Measurements from ENCODE around the gene PMEL.

DNA sequence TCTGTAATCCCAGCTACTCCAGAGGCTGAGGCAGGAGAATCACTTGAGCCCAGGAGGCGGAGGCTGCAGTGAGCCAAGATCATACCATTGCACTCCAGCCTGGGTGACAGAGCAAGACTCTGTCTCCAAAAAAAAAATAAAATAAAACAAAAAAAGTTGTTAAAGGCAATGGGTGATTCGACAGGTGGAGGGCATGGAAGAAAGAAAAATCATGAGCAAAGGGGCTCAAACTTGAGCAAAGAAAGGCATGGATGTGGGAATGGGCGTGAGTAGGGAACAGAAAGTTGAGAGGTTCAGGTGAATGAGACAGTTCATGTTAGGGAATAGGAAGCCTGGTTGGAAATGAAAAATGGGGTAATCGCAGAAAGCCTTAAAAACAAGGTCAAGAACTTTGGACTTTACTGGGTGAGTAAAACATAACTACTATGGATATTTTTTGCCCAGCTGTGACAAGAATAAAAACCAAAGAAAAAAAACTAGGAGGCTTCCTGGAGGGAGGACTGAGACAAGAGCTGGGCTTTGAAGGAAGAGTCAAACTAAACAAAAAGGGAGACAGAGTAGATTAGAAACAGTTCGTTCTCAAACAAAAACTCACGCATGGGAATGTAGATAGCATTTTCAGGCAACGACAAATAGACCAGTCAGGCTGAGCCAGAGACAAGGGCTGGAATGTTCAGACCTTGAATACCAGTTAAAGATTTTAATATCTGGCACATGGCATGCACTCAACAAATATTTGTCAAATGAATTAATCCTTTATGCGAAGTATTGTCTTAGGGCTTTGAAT, 56.9 kb downstream of the PMEL start:
- TF ChIP-seq, protein P1, sequence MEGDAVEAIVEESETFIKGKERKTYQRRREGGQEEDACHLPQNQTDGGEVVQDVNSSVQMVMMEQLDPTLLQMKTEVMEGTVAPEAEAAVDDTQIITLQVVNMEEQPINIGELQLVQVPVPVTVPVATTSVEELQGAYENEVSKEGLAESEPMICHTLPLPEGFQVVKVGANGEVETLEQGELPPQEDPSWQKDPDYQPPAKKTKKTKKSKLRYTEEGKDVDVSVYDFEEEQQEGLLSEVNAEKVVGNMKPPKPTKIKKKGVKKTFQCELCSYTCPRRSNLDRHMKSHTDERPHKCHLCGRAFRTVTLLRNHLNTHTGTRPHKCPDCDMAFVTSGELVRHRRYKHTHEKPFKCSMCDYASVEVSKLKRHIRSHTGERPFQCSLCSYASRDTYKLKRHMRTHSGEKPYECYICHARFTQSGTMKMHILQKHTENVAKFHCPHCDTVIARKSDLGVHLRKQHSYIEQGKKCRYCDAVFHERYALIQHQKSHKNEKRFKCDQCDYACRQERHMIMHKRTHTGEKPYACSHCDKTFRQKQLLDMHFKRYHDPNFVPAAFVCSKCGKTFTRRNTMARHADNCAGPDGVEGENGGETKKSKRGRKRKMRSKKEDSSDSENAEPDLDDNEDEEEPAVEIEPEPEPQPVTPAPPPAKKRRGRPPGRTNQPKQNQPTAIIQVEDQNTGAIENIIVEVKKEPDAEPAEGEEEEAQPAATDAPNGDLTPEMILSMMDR (IDR thresholded peaks at IDR 0.05) = no peak
- TF ChIP-seq EZH2 (IDR thresholded peaks at IDR 0.05; ENCODE audit: borderline replicate concordance, insufficient read depth, low read depth, low read length, poor library complexity, severe bottlenecking) = no peak
